ENCODE results near the gene MBOAT2. TPM values are rescaled to one million over a fixed set of nuclear protein-coding genes. Genes with fewer than 3 reads are reported as not detected.
A peak's percentile ranks its signal among the peaks of the same experiment; 100 is the strongest.

MBOAT2 gene
- total and polyA plus RNA-seq, 3 donors from 2014 or later = 21.2 to 24.8 (median 24.2) TPM

GRCh38 chr2:9002637-9003365 is 683 bp downstream of the MBOAT2 start:
- H3K36me3 ChIP-seq (ENCODE audit: low read depth, missing control alignments) = no peaks in the 10 kb centered on the region
- H3K27ac ChIP-seq = peak overlapping the region in 1 of 2 donors; percentile 84
- 3% methylated on average over 22 to 23 of the region's 44 CpGs for WGBS, 2 donors
- intact Hi-C loops (cut with DNase I; ENCODE audit: low total_unique reads) = no loop called here
- peak overlapping the region; percentile 64 to 72 for H3K4me3 ChIP-seq
- no peak for DNase-seq
- H3K9me3 ChIP-seq = no peaks in the 10 kb centered on the region
- H3K27me3 ChIP-seq = no peaks in the 10 kb centered on the region
- H3K4me1 ChIP-seq = no peaks in the 10 kb centered on the region
- TF ChIP-seq, protein P1, sequence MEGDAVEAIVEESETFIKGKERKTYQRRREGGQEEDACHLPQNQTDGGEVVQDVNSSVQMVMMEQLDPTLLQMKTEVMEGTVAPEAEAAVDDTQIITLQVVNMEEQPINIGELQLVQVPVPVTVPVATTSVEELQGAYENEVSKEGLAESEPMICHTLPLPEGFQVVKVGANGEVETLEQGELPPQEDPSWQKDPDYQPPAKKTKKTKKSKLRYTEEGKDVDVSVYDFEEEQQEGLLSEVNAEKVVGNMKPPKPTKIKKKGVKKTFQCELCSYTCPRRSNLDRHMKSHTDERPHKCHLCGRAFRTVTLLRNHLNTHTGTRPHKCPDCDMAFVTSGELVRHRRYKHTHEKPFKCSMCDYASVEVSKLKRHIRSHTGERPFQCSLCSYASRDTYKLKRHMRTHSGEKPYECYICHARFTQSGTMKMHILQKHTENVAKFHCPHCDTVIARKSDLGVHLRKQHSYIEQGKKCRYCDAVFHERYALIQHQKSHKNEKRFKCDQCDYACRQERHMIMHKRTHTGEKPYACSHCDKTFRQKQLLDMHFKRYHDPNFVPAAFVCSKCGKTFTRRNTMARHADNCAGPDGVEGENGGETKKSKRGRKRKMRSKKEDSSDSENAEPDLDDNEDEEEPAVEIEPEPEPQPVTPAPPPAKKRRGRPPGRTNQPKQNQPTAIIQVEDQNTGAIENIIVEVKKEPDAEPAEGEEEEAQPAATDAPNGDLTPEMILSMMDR (IDR thresholded peaks at IDR 0.05) = no peak
- no peak for TF ChIP-seq POLR2A (IDR thresholded peaks at IDR 0.05)

DNA sequence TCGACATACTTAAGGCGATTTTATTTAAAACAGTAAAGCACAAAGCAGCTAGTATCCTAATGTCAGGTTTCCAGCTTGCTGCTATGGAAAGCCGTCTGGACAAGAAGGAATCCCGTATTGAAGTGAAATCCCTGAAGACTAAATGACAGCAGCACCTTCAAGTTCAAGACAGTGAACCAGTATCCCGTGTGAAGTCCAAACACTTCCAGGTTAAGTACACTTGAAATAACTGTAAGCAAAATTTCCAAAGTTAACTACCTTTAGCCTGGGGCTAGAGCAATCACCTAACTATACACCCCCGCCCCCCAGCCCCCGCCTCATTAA is 1.2 kb downstream of the MBOAT2 start:
- intact Hi-C loops (cut with DNase I; ENCODE audit: low total_unique reads) = no loop called here
- no peaks in the 10 kb centered on the region for H3K9me3 ChIP-seq
- DNase-seq = no peak
- no peaks in the 10 kb centered on the region for H3K4me1 ChIP-seq
- no peaks in the 10 kb centered on the region for H3K27me3 ChIP-seq
- no peaks in the 10 kb centered on the region for H3K36me3 ChIP-seq (ENCODE audit: low read depth, missing control alignments)
- no peak overlapping the region for H3K4me3 ChIP-seq
- TF ChIP-seq, protein P1 (IDR thresholded peaks at IDR 0.05) = no peak
- no peak for TF ChIP-seq POLR2A (IDR thresholded peaks at IDR 0.05)
- H3K27ac ChIP-seq = no peak overlapping the region
- WGBS, 2 donors = 42 to 55% methylated on average over 7 of the region's 7 CpGs

DNA sequence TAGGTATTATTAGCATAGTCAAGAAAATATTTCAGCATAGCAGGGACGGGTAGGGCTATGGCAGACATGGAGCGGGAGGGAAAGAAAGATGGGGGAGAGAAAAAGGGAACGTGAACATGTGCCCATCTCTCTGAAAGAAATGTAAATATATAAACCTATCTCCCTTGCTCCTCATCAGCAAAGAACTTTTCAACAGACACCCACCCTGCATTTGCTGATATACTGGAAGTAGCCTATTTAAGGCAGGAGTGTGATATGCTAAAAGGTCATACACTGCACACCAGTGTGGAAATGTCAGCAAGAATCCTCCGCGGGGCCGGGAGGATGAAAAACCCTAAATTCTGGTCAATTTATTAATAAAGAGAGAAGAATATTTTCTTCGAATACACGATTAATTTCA is 1.7 kb downstream of the MBOAT2 start:
- Histone ChIP-seq H3K4me1 (no peaks in the 10 kb centered on the region), H3K9me3 (no peaks in the 10 kb centered on the region), H3K27me3 (no peaks in the 10 kb centered on the region), H3K27ac (no peak overlapping the region), H3K36me3 (ENCODE audit: low read depth, missing control alignments) (no peaks in the 10 kb centered on the region), H3K4me3 (no peak overlapping the region)
- 65 to 67% methylated on average over 8 of the region's 8 CpGs for WGBS, 2 donors
- intact Hi-C loops (cut with DNase I; ENCODE audit: low total_unique reads) = no loop called here
- no peak for DNase-seq
- TF ChIP-seq, protein P1 (IDR thresholded peaks at IDR 0.05) = no peak
- TF ChIP-seq POLR2A (IDR thresholded peaks at IDR 0.05) = no peak

DNA sequence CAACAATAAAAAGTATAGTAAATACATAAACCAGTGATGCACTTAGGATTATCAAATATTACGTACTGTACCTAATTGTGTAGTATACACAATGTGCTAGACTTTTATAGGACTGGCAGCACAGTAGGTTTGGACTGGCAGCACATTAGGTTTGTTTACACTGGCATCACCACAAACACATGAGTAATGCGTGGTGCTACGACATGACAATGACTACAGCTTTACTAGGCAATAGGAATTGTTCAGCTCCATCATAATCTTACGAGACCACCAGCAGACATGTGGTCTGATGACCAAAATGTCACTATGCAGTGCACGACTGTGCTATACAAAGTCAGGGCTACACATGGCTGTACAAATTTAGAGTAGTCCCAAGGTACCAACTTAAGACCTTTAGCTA is 2.3 kb downstream of the MBOAT2 start:
- Histone ChIP-seq H3K4me3 (no peak overlapping the region), H3K36me3 (ENCODE audit: low read depth, missing control alignments) (no peaks in the 10 kb centered on the region), H3K9me3 (no peaks in the 10 kb centered on the region), H3K4me1 (no peaks in the 10 kb centered on the region), H3K27me3 (no peaks in the 10 kb centered on the region), H3K27ac (no peak overlapping the region)
- intact Hi-C loops (cut with DNase I; ENCODE audit: low total_unique reads) = no loop called here
- WGBS, 2 donors = 57 to 72% methylated on average over 5 of the region's 5 CpGs
- TF ChIP-seq POLR2A (IDR thresholded peaks at IDR 0.05) = no peak
- TF ChIP-seq, protein P1 (IDR thresholded peaks at IDR 0.05) = no peak
- DNase-seq = no peak

- Histone ChIP-seq H3K36me3 (ENCODE audit: low read depth, missing control alignments) (no peaks in the 10 kb centered on the region), H3K9me3 (no peaks in the 10 kb centered on the region), H3K27me3 (no peaks in the 10 kb centered on the region), H3K4me3 (no peak overlapping the region), H3K4me1 (no peaks in the 10 kb centered on the region), H3K27ac (no peak overlapping the region)
- no peak for DNase-seq
- no peak for TF ChIP-seq POLR2A (IDR thresholded peaks at IDR 0.05)
- TF ChIP-seq, protein P1 (IDR thresholded peaks at IDR 0.05) = no peak
- intact Hi-C loops (cut with DNase I; ENCODE audit: low total_unique reads) = no loop called here
- 85 to 89% methylated on average over 3 of the region's 3 CpGs for WGBS, 2 donors
These were observed 3.0 kb downstream of the MBOAT2 start for GRCh38 chr2:9000442-9000841.

All from testis (tissue), 3 donors.